HL-60 (cell line): Measurements from ENCODE around the gene S100A16.

Experiments
- DNase-seq, 2 experiments: peaks; one replicate each; pipeline ENCODE4 v3.0.0-alpha.2; 2010 to 2020; ENCODE audit warnings: low read depth in 1 of 2, low spot score in 1 of 2
- H3K27ac ChIP-seq: fragments of 250-450 bp; sonication (Bioruptor Pico); replicated peaks from 2 replicates; pipeline ENCODE4 v1.5.1; 2020; ENCODE audit warnings: mild to moderate bottlenecking, moderate library complexity
- H3K27me3 ChIP-seq: fragments of 250-450 bp; sonication (Bioruptor Pico); 2 replicates; pipeline ENCODE4 v1.5.1; 2021; ENCODE audit warnings: mild to moderate bottlenecking, moderate library complexity; ENCODE audit not compliant: insufficient read depth, poor library complexity, severe bottlenecking
- H3K4me3 ChIP-seq: replicated peaks from 2 replicates; pipeline ENCODE4 v1.5.1; 2011; ENCODE audit warnings: mild to moderate bottlenecking, control low read depth, low read length; ENCODE audit not compliant: insufficient read depth
- CTCF ChIP-seq: IDR thresholded peaks from one replicate; pipeline ENCODE4 v1.5.1; 2011; ENCODE audit warnings: low read length, control low read depth, inconsistent platforms; ENCODE audit not compliant: insufficient read depth
- GABPA ChIP-seq: IDR thresholded peaks from 2 replicates; pipeline ENCODE4 v1.6.1; 2012; ENCODE audit warnings: low read depth
- POLR2AphosphoS5 ChIP-seq: IDR thresholded peaks from 2 replicates; pipeline ENCODE4 v1.6.1; 2012; ENCODE audit warnings: low read depth
- REST ChIP-seq: IDR thresholded peaks from 2 replicates; pipeline ENCODE4 v1.6.1; 2012; ENCODE audit warnings: low read depth; ENCODE audit not compliant: insufficient replicate concordance
- SPI1 ChIP-seq: IDR thresholded peaks from 2 replicates; pipeline ENCODE4 v1.6.1; 2012; ENCODE audit warnings: low read depth, mild to moderate bottlenecking, borderline replicate concordance

Gene S100A16

DNA sequence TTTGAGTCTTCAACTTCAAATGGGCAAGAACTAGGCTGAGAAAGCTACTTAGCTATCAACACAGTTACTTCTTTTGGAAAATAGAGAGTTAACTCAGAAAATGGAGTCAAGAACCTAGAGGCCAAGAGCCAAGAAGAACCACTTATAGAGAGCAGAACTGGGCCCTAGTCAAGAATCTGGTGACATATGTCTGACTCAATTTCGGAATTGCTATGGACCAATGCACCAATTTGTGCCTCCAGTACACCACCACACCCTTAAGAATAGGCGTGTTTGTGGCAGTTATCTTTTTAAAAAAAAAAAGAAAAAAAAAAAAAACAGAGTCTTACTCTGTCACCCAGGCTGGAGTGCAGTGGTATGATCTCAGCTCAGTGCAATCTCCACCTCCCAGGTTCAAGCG lies 55.1 kb downstream of the S100A16 start:
- no peak overlapping the region for H3K27ac ChIP-seq
- no peak overlapping the region for H3K4me3 ChIP-seq
- TF ChIP-seq REST (no peak), SPI1 (no peak), POLR2AphosphoS5 (no peak), CTCF (no peak), GABPA (no peak)
- DNase-seq: no peak
- H3K27me3 ChIP-seq: no peaks in the 10 kb centered on the region
